GM12892 (cell line): ENCODE results near the gene ADAM8.

Experiments used
- POLR2A ChIP-seq: IDR thresholded peaks from 2 replicates; pipeline ENCODE4 v1.6.1; 2011; ENCODE audit warnings: low read depth, low read length, control low read depth
- POLR2AphosphoS5 ChIP-seq: IDR thresholded peaks from 2 replicates; pipeline ENCODE4 v1.6.1; 2011; ENCODE audit warnings: low read depth, low read length, control low read depth
- TAF1 ChIP-seq: IDR thresholded peaks from 2 replicates; pipeline ENCODE4 v1.6.1; 2011; ENCODE audit warnings: low read depth, mild to moderate bottlenecking, control low read depth, low read length, borderline replicate concordance

DNA sequence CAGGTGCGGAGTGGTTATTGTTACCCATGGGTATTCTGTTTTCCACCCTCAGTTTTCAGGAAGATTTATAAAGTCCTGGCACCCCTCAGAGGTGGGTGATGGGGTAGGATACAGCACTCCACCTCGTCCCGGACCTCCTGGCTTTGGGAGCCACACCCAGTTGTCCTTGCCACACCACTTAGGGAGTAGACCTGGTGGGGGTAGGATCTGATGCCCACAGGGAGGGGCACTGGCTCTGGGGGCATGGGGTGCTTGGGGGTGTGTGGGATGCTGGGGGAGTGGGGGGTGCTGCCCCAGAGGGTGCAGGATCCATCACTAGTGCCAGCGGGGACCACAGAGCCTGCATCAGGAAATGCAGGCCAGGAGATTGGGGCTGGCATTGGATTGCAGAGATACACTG lies 36.5 kb upstream of the ADAM8 start:
- TF ChIP-seq TAF1, result no peak
- no peak for TF ChIP-seq POLR2A
- TF ChIP-seq POLR2AphosphoS5, result no peak
